ENCODE data around the gene SLC25A31. TPM values are rescaled to one million over a fixed set of nuclear protein-coding genes. Genes with fewer than 3 reads are reported as not detected.

The SLC25A31 gene
- total and polyA plus RNA-seq, 8 donors, result 0.07 TPM; not detected in 7

DNA sequence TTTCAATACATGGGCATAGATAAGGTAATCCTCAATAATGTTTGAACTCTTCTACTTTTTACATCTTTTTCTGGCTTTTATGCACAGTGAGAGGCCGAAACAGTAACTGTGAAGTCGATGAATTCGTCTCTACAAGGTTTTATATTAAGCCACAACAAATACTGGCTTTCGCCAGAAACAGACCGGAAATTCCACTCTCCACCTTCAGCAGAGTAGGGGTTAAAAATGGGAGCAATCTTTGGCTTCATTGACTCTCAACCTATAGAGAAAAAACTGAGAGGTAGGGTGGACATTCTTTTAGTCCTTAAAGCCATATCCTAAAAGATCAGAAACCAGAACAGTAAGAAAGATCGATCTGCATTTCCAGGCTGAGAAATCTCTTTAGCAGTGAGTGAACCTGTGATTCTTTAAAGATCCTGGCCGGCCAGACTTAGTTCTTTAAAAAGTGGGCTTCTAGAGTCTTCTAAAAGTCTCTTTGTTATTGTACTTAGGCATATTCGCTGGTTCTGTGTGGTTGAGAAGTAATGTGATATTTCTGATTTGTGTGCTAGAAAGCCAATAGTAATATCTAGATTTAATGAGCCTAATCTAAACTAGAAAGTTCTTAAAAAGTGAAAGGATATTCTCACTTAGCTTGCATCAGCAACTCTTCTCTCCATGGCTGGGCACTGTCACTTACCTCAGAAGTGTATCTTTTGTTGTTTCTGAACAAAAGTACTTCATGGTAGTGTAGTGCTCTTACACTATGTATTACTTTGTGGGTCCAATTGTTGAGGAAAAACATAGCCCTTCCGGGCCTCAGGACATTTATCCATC lies 54.0 kb downstream of the SLC25A31 start:
- WGBS, 2 donors, result 21 to 22% methylated on average over 9 of the region's 9 CpGs
- ATAC-seq (no peak), FAIRE-seq (peak; percentile 5), DNase-seq (no peak)
- Histone ChIP-seq H3K4me3 (peak overlapping the region in 3 of 4 donors; percentile 61 to 69 (median 67)), H3K9me3 (no peaks in the 10 kb centered on the region), H3K27me3 (no peaks in the 10 kb centered on the region), H3K27ac (peak overlapping the region; percentile 76 to 87 (median 84)), H3K4me1 (no peaks in the 10 kb centered on the region), H3K36me3 (no peaks in the 10 kb centered on the region)
- intact Hi-C loops (cut with DNase I), result no loop called here
- TF ChIP-seq CTCF (IDR thresholded peaks at IDR 0.05), result no peak

- no peak for DNase-seq
- no peak overlapping the region for H3K27ac ChIP-seq
- H3K4me3 ChIP-seq, result no peak overlapping the region
- no peaks in the 10 kb centered on the region for H3K9me3 ChIP-seq
- 92 to 96% methylated on average over 2 of the region's 2 CpGs for WGBS, 2 donors
- H3K27me3 ChIP-seq, result no peaks in the 10 kb centered on the region
- intact Hi-C loops (cut with DNase I), result no loop called here
- no peak for TF ChIP-seq CTCF (IDR thresholded peaks at IDR 0.05)
- no peak for FAIRE-seq
- ATAC-seq, result peak in 1 of 4 donors; percentile 47
- no peaks in the 10 kb centered on the region for H3K4me1 ChIP-seq
- H3K36me3 ChIP-seq, result no peaks in the 10 kb centered on the region
These were observed 58.3 kb downstream of the SLC25A31 start for GRCh38 chr4:127788517-127788916.

DNA sequence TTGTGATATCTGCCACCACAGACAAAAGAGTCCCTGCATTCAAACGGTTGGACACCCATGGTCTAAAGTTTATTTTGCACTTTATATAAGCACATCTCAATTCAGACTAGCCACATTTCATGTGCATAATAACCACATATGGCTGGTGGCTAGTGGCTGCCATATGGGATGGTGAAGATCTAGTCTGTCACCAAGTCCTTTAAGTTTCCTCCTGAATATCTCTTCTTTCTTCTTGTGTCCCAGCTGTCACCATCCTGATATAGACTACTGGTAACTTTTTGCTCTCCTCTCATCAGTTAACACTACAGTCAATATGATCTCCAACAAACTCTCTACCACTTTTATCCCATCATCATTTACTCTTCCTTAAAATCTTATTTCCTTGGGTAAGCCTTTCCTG lies 61.2 kb downstream of the SLC25A31 start:
- no peak for TF ChIP-seq CTCF (IDR thresholded peaks at IDR 0.05)
- Histone ChIP-seq H3K9me3 (no peaks in the 10 kb centered on the region), H3K36me3 (no peaks in the 10 kb centered on the region), H3K4me1 (no peaks in the 10 kb centered on the region), H3K4me3 (no peak overlapping the region), H3K27ac (no peak overlapping the region), H3K27me3 (no peaks in the 10 kb centered on the region)
- DNase-seq (no peak), FAIRE-seq (no peak), ATAC-seq (no peak)
- intact Hi-C loops (cut with DNase I), result no loop called here
- 78 to 80% methylated on average over 1 of the region's 1 CpG for WGBS, 2 donors

DNA sequence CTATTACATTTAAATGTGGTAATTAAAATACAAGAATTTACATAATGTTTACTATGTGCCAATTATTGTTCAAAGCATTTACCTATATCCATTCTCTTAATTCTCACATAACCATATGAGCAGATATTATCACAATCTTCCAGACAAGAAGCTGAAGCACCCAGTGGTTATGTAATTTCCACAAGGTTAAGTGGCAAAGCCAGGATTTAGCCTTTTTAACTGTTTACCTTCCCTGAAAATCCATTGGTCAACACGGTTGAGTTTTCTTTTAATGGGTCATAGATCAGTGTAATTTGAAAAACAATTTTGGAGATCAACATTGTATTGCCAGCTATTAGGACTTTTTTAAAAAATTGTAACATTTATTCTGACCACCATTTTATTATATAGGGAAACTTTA lies 63.3 kb downstream of the SLC25A31 start:
- DNase-seq (no peak), ATAC-seq (no peak), FAIRE-seq (no peak)
- WGBS, 2 donors, result 41 to 44% methylated on average over 1 of the region's 1 CpG
- Histone ChIP-seq H3K27me3 (no peaks in the 10 kb centered on the region), H3K9me3 (no peaks in the 10 kb centered on the region), H3K27ac (no peak overlapping the region), H3K36me3 (peaks cover 0 to 3% (median 0%) of the 10 kb centered on the region in 3 donors), H3K4me1 (no peaks in the 10 kb centered on the region), H3K4me3 (no peak overlapping the region)
- no peak for TF ChIP-seq CTCF (IDR thresholded peaks at IDR 0.05)
- intact Hi-C loops (cut with DNase I), result no loop called here

DNA sequence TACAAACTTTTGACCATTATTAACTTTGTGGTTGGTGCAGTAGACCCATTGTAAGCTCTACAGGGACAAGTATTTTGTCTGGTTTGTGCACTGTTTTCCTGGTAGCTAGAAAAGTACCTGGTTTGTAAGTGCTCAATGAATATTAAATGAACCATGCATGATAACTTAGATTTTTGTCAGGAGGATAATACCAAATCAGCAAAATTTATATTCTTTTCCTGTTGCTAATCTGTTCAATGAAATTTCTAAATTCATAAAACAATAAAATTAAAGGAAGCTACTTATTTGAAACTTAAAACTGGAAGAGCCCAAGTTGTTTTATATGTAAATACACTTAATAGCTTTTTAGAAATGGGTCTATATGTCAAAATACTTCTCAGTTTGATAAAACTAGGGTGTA lies 69.5 kb downstream of the SLC25A31 start:
- DNase-seq (no peak), FAIRE-seq (peak; percentile 17), ATAC-seq (no peak)
- peaks cover 0 to 4% (median 0%) of the 10 kb centered on the region in 4 donors for H3K9me3 ChIP-seq
- H3K4me3 ChIP-seq, result no peak overlapping the region
- H3K27ac ChIP-seq, result no peak overlapping the region
- peaks cover 0 to 11% (median 0%) of the 10 kb centered on the region in 3 donors for H3K36me3 ChIP-seq
- H3K4me1 ChIP-seq, result no peaks in the 10 kb centered on the region
- intact Hi-C loops (cut with DNase I), result no loop called here
- no peak for TF ChIP-seq CTCF (IDR thresholded peaks at IDR 0.05)
- no peaks in the 10 kb centered on the region for H3K27me3 ChIP-seq
